Adrenal gland (tissue), 5 donors: ENCODE results near the gene ZNF765.
"Not testable (repeated sequence)": the region's sequence is repeated elsewhere in the genome, so short reads cannot be mapped to it uniquely, and the experiment has no call there.

Experiments
- POLR2A ChIP-seq, 2 donors: fragments of 450-650 bp; IDR thresholded peaks; one replicate each; pipeline ENCODE4 v1.6.1; 2017; ENCODE audit warnings: antibody characterized with exemption in 2 of 2, mild to moderate bottlenecking in 2 of 2, moderate library complexity in 1 of 2
- TF ChIP-seq, protein P1 (sequence below), 6 experiments: fragments of 450-650 bp in 4 of 6; fragments of 200-600 bp in 2 of 6; sonication (generic) in 1 of 6; IDR thresholded peaks; 1 replicate in 5 of 6; 2 replicates in 1 of 6; pipeline versions ENCODE4 v1.5.1 to v1.8.0; 2016 to 2021; ENCODE audit warnings: antibody characterized with exemption in 6 of 6, mild to moderate bottlenecking in 2 of 6, moderate library complexity in 1 of 6
- donor health status: DM: no; HTN: no; CAD: no.

- TF ChIP-seq, protein P1, sequence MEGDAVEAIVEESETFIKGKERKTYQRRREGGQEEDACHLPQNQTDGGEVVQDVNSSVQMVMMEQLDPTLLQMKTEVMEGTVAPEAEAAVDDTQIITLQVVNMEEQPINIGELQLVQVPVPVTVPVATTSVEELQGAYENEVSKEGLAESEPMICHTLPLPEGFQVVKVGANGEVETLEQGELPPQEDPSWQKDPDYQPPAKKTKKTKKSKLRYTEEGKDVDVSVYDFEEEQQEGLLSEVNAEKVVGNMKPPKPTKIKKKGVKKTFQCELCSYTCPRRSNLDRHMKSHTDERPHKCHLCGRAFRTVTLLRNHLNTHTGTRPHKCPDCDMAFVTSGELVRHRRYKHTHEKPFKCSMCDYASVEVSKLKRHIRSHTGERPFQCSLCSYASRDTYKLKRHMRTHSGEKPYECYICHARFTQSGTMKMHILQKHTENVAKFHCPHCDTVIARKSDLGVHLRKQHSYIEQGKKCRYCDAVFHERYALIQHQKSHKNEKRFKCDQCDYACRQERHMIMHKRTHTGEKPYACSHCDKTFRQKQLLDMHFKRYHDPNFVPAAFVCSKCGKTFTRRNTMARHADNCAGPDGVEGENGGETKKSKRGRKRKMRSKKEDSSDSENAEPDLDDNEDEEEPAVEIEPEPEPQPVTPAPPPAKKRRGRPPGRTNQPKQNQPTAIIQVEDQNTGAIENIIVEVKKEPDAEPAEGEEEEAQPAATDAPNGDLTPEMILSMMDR (IDR thresholded peaks at IDR 0.05): not testable (repeated sequence)
- not testable (repeated sequence) for TF ChIP-seq POLR2A (IDR thresholded peaks at IDR 0.05)
Observed at GRCh38 chr19:53460131-53460721, 65.3 kb downstream of the ZNF765 start.
